K562 (cell line): ENCODE data around the gene STX3. TPM values are rescaled to one million over a fixed set of nuclear protein-coding genes. Genes with fewer than 3 reads are reported as not detected.

Experiments used
- FUS ChIP-seq: fragments of 200-400 bp; formaldehyde crosslinking; optimal IDR thresholded peaks from 2 replicates; pipeline ENCODE3; 2017; ENCODE audit warnings: low read depth, low read length
- MAFF ChIP-seq: IDR thresholded peaks from 2 replicates; pipeline ENCODE4 v1.6.1; 2012; ENCODE audit warnings: low read length, improper control_type of control experiment
- MAFG ChIP-seq: fragments of 450-650 bp; conservative IDR thresholded peaks from 2 replicates; pipeline ENCODE4 v1.6.1; 2016; ENCODE audit warnings: missing genetic modification characterization, missing compliant biosample characterization
- MAFK ChIP-seq: IDR thresholded peaks from 2 replicates; pipeline ENCODE4 v1.6.1; 2011; ENCODE audit warnings: low read length, improper control_type of control experiment
- MCM3 ChIP-seq: fragments of 450-650 bp; IDR thresholded peaks from 2 replicates; pipeline ENCODE4 v1.6.1; 2016
- NRF1 ChIP-seq, 2 experiments: fragments of 450-650 bp; IDR thresholded peaks in 1 of 2; conservative IDR thresholded peaks in 1 of 2; 2 replicates each; pipeline ENCODE4 v1.6.1; 2014; ENCODE audit warnings: mild to moderate bottlenecking in 2 of 2
- SMAD3 ChIP-seq: fragments of 450-650 bp; formaldehyde crosslinking; conservative IDR thresholded peaks from 2 replicates; pipeline ENCODE4 v1.4.0; 2020; ENCODE audit warnings: mild to moderate bottlenecking
- SNRNP70 ChIP-seq: fragments of 200-400 bp; formaldehyde crosslinking; optimal IDR thresholded peaks from 2 replicates; pipeline ENCODE3; 2017; ENCODE audit warnings: low read depth, low read length
- ZNF316 ChIP-seq: fragments of 450-650 bp; IDR thresholded peaks from 2 replicates; pipeline ENCODE4 v1.6.1; 2016
- polyA plus RNA-seq, 8 experiments: library from polyadenylated mRNA; depleted of rRNA in 4 of 8; stranded (reverse) in 5 of 8; unstranded in 3 of 8; fragments of >200 nt; fragmentation: Nextera tagmentation in 2 of 8; fragmentation: Illumina TruSeq in 1 of 8; extraction: Ambion mirVana in 2 of 8; extraction: Trizol in 1 of 8; gene quantifications; 2 replicates each; pipeline versions ENCODE4 v1.2.1 to v1.2.3, GENCODE V29; 2011 to 2014; ENCODE audit warnings: inconsistent platforms in 1 of 8, missing spikeins in 1 of 8
- total RNA-seq, 7 experiments: library from RNA; depleted of rRNA in 6 of 7; stranded (reverse); fragments of >200 nt in 6 of 7; fragmentation: Illumina TruSeq in 2 of 7; extraction: Trizol in 2 of 7; gene quantifications; 2 replicates each; pipeline versions ENCODE4 v1.2.1 to v1.2.3, GENCODE V29; 2011 to 2021; ENCODE audit warnings: low replicate concordance in 1 of 7
- TF ChIP-seq, protein P1 (sequence below): fragments of 200-800 bp; sonication (Bioruptor generic); IDR thresholded peaks from 2 replicates; pipeline ENCODE4 v1.6.1; 2017; ENCODE audit warnings: missing genetic modification characterization, missing compliant biosample characterization
- TF ChIP-seq, protein P2 (sequence below): fragments of 450-650 bp; IDR thresholded peaks from 2 replicates; pipeline ENCODE4 v1.6.1; 2016; ENCODE audit warnings: borderline replicate concordance
- TF ChIP-seq, protein P3 (sequence below): fragments of 450-650 bp; IDR thresholded peaks from 2 replicates; pipeline ENCODE4 v1.6.1; 2016; ENCODE audit warnings: low read depth, mild to moderate bottlenecking, moderate library complexity
- TF ChIP-seq, protein P4 (sequence below): fragments of 450-650 bp; IDR thresholded peaks from 2 replicates; pipeline ENCODE4 v1.6.1; 2014; ENCODE audit warnings: low read depth, mild to moderate bottlenecking, moderate library complexity, borderline replicate concordance
- TF ChIP-seq, protein P5 (sequence below): sonication (generic); formaldehyde crosslinking; IDR thresholded peaks from 2 replicates; pipeline ENCODE4 v1.8.1; 2023; ENCODE audit warnings: missing genetic modification reagents, mild to moderate bottlenecking, borderline replicate concordance
- TF ChIP-seq, protein P6 (sequence below): fragments of 250-450 bp; sonication (Bioruptor Pico); IDR thresholded peaks from 2 replicates; pipeline ENCODE4 v1.4.0; 2020; ENCODE audit warnings: mild to moderate bottlenecking, moderate library complexity

STX3 gene
- total and polyA plus RNA-seq, 9 of the 15 experiments (the other 6 are each of a cell fraction or from before 2014, with no cell fraction given) = 12.0 to 91.6 (median 48.7) TPM

DNA sequence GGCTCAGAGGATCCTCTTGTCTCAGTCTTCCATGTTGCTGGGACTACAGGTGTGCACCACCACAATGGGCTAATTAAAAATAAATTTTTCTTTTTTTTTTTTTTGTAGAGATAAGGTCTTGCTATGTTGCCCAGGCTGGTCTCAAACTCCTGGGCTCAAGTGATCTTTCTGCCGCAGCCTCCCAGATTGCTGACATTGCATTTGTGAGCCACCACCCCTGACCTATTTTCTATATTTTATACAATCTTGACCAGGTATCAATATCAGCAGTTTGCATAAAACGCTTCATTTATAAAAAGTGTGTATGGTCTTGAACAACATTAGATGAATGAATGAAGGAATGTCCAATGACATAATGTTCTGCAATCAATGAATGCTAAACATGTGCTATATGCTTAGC, 9.1 kb upstream of the STX3 start (continued):
- peak; percentile 73 for TF ChIP-seq MAFF
- no peak for TF ChIP-seq SNRNP70
- TF ChIP-seq, protein P1, sequence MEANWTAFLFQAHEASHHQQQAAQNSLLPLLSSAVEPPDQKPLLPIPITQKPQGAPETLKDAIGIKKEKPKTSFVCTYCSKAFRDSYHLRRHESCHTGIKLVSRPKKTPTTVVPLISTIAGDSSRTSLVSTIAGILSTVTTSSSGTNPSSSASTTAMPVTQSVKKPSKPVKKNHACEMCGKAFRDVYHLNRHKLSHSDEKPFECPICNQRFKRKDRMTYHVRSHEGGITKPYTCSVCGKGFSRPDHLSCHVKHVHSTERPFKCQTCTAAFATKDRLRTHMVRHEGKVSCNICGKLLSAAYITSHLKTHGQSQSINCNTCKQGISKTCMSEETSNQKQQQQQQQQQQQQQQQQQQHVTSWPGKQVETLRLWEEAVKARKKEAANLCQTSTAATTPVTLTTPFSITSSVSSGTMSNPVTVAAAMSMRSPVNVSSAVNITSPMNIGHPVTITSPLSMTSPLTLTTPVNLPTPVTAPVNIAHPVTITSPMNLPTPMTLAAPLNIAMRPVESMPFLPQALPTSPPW (CRISPR knock-in tag) = no peak
- no peak for TF ChIP-seq MCM3
- TF ChIP-seq ZNF316 = peak; percentile 73; the same call in 1 of the 2 replicates
- no peak for TF ChIP-seq SMAD3
- TF ChIP-seq, protein P2, sequence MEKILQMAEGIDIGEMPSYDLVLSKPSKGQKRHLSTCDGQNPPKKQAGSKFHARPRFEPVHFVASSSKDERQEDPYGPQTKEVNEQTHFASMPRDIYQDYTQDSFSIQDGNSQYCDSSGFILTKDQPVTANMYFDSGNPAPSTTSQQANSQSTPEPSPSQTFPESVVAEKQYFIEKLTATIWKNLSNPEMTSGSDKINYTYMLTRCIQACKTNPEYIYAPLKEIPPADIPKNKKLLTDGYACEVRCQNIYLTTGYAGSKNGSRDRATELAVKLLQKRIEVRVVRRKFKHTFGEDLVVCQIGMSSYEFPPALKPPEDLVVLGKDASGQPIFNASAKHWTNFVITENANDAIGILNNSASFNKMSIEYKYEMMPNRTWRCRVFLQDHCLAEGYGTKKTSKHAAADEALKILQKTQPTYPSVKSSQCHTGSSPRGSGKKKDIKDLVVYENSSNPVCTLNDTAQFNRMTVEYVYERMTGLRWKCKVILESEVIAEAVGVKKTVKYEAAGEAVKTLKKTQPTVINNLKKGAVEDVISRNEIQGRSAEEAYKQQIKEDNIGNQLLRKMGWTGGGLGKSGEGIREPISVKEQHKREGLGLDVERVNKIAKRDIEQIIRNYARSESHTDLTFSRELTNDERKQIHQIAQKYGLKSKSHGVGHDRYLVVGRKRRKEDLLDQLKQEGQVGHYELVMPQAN = no peak
- TF ChIP-seq, protein P3, sequence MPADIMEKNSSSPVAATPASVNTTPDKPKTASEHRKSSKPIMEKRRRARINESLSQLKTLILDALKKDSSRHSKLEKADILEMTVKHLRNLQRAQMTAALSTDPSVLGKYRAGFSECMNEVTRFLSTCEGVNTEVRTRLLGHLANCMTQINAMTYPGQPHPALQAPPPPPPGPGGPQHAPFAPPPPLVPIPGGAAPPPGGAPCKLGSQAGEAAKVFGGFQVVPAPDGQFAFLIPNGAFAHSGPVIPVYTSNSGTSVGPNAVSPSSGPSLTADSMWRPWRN = no peak
- no peak for TF ChIP-seq NRF1 (conservative IDR thresholded peaks at IDR 0.05 in 1 of 2, IDR thresholded peaks at IDR 0.05 in 1 of 2)
- TF ChIP-seq, protein P4, sequence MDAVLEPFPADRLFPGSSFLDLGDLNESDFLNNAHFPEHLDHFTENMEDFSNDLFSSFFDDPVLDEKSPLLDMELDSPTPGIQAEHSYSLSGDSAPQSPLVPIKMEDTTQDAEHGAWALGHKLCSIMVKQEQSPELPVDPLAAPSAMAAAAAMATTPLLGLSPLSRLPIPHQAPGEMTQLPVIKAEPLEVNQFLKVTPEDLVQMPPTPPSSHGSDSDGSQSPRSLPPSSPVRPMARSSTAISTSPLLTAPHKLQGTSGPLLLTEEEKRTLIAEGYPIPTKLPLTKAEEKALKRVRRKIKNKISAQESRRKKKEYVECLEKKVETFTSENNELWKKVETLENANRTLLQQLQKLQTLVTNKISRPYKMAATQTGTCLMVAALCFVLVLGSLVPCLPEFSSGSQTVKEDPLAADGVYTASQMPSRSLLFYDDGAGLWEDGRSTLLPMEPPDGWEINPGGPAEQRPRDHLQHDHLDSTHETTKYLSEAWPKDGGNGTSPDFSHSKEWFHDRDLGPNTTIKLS = no peak
- peak; percentile 44; the same call in 1 of the 2 replicates for TF ChIP-seq MAFG (tag)
- TF ChIP-seq, protein P5, sequence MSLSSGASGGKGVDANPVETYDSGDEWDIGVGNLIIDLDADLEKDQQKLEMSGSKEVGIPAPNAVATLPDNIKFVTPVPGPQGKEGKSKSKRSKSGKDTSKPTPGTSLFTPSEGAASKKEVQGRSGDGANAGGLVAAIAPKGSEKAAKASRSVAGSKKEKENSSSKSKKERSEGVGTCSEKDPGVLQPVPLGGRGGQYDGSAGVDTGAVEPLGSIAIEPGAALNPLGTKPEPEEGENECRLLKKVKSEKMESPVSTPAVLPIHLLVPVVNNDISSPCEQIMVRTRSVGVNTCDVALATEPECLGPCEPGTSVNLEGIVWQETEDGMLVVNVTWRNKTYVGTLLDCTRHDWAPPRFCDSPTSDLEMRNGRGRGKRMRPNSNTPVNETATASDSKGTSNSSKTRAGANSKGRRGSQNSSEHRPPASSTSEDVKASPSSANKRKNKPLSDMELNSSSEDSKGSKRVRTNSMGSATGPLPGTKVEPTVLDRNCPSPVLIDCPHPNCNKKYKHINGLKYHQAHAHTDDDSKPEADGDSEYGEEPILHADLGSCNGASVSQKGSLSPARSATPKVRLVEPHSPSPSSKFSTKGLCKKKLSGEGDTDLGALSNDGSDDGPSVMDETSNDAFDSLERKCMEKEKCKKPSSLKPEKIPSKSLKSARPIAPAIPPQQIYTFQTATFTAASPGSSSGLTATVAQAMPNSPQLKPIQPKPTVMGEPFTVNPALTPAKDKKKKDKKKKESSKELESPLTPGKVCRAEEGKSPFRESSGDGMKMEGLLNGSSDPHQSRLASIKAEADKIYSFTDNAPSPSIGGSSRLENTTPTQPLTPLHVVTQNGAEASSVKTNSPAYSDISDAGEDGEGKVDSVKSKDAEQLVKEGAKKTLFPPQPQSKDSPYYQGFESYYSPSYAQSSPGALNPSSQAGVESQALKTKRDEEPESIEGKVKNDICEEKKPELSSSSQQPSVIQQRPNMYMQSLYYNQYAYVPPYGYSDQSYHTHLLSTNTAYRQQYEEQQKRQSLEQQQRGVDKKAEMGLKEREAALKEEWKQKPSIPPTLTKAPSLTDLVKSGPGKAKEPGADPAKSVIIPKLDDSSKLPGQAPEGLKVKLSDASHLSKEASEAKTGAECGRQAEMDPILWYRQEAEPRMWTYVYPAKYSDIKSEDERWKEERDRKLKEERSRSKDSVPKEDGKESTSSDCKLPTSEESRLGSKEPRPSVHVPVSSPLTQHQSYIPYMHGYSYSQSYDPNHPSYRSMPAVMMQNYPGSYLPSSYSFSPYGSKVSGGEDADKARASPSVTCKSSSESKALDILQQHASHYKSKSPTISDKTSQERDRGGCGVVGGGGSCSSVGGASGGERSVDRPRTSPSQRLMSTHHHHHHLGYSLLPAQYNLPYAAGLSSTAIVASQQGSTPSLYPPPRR (CRISPR knock-in tag) = no peak
- TF ChIP-seq FUS = no peak
- peak; percentile 72 for TF ChIP-seq MAFK
- TF ChIP-seq, protein P6, sequence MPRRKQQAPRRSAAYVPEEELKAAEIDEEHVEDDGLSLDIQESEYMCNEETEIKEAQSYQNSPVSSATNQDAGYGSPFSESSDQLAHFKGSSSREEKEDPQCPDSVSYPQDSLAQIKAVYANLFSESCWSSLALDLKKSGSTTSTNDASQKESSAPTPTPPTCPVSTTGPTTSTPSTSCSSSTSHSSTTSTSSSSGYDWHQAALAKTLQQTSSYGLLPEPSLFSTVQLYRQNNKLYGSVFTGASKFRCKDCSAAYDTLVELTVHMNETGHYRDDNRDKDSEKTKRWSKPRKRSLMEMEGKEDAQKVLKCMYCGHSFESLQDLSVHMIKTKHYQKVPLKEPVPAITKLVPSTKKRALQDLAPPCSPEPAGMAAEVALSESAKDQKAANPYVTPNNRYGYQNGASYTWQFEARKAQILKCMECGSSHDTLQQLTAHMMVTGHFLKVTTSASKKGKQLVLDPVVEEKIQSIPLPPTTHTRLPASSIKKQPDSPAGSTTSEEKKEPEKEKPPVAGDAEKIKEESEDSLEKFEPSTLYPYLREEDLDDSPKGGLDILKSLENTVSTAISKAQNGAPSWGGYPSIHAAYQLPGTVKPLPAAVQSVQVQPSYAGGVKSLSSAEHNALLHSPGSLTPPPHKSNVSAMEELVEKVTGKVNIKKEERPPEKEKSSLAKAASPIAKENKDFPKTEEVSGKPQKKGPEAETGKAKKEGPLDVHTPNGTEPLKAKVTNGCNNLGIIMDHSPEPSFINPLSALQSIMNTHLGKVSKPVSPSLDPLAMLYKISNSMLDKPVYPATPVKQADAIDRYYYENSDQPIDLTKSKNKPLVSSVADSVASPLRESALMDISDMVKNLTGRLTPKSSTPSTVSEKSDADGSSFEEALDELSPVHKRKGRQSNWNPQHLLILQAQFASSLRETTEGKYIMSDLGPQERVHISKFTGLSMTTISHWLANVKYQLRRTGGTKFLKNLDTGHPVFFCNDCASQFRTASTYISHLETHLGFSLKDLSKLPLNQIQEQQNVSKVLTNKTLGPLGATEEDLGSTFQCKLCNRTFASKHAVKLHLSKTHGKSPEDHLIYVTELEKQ (CRISPR knock-in tag) = no peak
